GM12891 (cell line): ENCODE measurements around the gene HES1.

Experiments
- PAX5 ChIP-seq: IDR thresholded peaks from 2 replicates; pipeline ENCODE4 v1.6.1; 2011; ENCODE audit warnings: low read length, moderate library complexity, mild to moderate bottlenecking; ENCODE audit not compliant: insufficient read depth, severe bottlenecking
- POLR2A ChIP-seq: IDR thresholded peaks from 2 replicates; pipeline ENCODE4 v1.6.1; 2011; ENCODE audit warnings: low read depth, low read length, control low read depth
- POLR2AphosphoS5 ChIP-seq: IDR thresholded peaks from 2 replicates; pipeline ENCODE4 v1.6.1; 2011; ENCODE audit warnings: low read depth, low read length, control low read depth
- TAF1 ChIP-seq: IDR thresholded peaks from 2 replicates; pipeline ENCODE4 v1.6.1; 2011; ENCODE audit warnings: low read depth, low read length, control low read depth

- TF ChIP-seq POLR2A: no peak
- no peak for TF ChIP-seq POLR2AphosphoS5
- TF ChIP-seq TAF1: no peak
- no peak for TF ChIP-seq PAX5
Measured at GRCh38 chr3:194090716-194091115, 45.2 kb upstream of the HES1 start.
